HPDE6-E6E7 (cell line): ENCODE results near the gene ARHGAP6.

Experiments
- DNase-seq: peaks from one replicate; pipeline ENCODE4 v3.0.0; 2011; ENCODE audit warnings: missing footprints; ENCODE audit errors: extremely low spot score

Gene ARHGAP6

GRCh38 chrX:11351375-11352295 lies 314.1 kb downstream of the ARHGAP6 start:
- DNase-seq = no peak

- DNase-seq = no peak
Observed at GRCh38 chrX:11349661-11350337, 315.9 kb downstream of the ARHGAP6 start.

GRCh38 chrX:11349020-11349419 lies 316.7 kb downstream of the ARHGAP6 start:
- no peak for DNase-seq

- DNase-seq = no peak
Observed at GRCh38 chrX:11347300-11347699, 318.4 kb downstream of the ARHGAP6 start.

GRCh38 chrX:11346121-11346682 lies 319.5 kb downstream of the ARHGAP6 start:
- DNase-seq = no peak

- DNase-seq = no peak
Observed at GRCh38 chrX:11342673-11343072, 323.0 kb downstream of the ARHGAP6 start.

GRCh38 chrX:11341274-11342201 lies 324.2 kb downstream of the ARHGAP6 start:
- peak; percentile 4 for DNase-seq

GRCh38 chrX:11337292-11338009 lies 328.3 kb downstream of the ARHGAP6 start:
- DNase-seq = no peak

GRCh38 chrX:11336201-11336600 lies 329.5 kb downstream of the ARHGAP6 start:
- no peak for DNase-seq

GRCh38 chrX:11334165-11334564 lies 331.6 kb downstream of the ARHGAP6 start:
- DNase-seq = no peak

- DNase-seq = no peak
Observed at GRCh38 chrX:11331788-11332187, 333.9 kb downstream of the ARHGAP6 start.

GRCh38 chrX:11329021-11329420 lies 336.7 kb downstream of the ARHGAP6 start:
- DNase-seq = no peak

GRCh38 chrX:11328134-11328533 lies 337.6 kb downstream of the ARHGAP6 start:
- DNase-seq = no peak

GRCh38 chrX:11321986-11322385 lies 343.7 kb downstream of the ARHGAP6 start:
- no peak for DNase-seq

- DNase-seq = no peak
Observed at GRCh38 chrX:11319806-11320520, 345.8 kb downstream of the ARHGAP6 start.

- no peak for DNase-seq
Observed at GRCh38 chrX:11311706-11312105, 354.0 kb downstream of the ARHGAP6 start.

- DNase-seq = no peak
Observed at GRCh38 chrX:11309220-11309619, 356.5 kb downstream of the ARHGAP6 start.

- DNase-seq = no peak
Observed at GRCh38 chrX:11305641-11306040, 360.1 kb downstream of the ARHGAP6 start.

- no peak for DNase-seq
Observed at GRCh38 chrX:11304829-11305228, 360.9 kb downstream of the ARHGAP6 start.

GRCh38 chrX:11298600-11298999 lies 367.1 kb downstream of the ARHGAP6 start:
- no peak for DNase-seq
